ENCODE results near the gene ACAP3. TPM values are rescaled to one million over a fixed set of nuclear protein-coding genes. Genes with fewer than 3 reads are reported as not detected.
A peak's percentile ranks its signal among the peaks of the same experiment; 100 is the strongest.

Gene ACAP3
- total RNA-seq, 6 experiments from 2014 or later, result 39.4 to 50.8 (median 42.6) TPM

- H3K4me1 Mint-ChIP-seq (ENCODE audit: low read depth), result peaks cover 15% of the 10 kb centered on the region
- peaks cover 4% of the 10 kb centered on the region; the same call in 1 of the 2 replicates for H3K27me3 Mint-ChIP-seq (ENCODE audit: insufficient read depth)
- DNase-seq, result no peak
- H3K36me3 Mint-ChIP-seq (ENCODE audit: low read depth), result no peaks in the 10 kb centered on the region
- TF ChIP-seq CTCF (IDR thresholded peaks at IDR 0.05), result 0 out of 2 replicates have a peak, but pooled peaks have one; percentile 11
- H3K27ac Mint-ChIP-seq, result no peak overlapping the region
- H3K9me3 Mint-ChIP-seq, result no peaks in the 10 kb centered on the region
- no peak overlapping the region for H3K4me3 Mint-ChIP-seq
Measured at GRCh38 chr1:1284221-1285101, 23.3 kb downstream of the ACAP3 start.

DNA sequence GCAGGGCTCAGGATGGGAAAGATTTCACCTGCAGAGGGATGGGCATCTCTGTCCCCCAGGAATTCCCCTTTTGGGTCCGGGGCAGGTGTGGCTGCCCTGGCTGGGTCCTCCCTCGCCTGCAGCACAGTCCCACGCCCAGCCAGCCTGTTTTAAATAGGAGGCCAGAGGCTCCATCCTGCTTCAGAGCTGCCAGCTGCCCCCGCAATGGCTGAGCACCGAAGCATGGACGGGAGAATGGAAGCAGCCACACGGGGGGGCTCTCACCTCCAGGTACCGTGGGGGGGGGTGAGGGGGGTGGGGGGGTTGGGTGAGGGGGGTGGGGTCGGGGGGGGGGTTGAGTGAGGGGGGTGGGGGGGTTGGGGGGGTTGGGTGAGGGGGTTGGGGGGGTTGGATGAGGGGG, 23.9 kb downstream of the ACAP3 start:
- no peak for TF ChIP-seq CTCF (IDR thresholded peaks at IDR 0.05)
- H3K36me3 Mint-ChIP-seq (ENCODE audit: low read depth), result no peaks in the 10 kb centered on the region
- no peak for DNase-seq

DNA sequence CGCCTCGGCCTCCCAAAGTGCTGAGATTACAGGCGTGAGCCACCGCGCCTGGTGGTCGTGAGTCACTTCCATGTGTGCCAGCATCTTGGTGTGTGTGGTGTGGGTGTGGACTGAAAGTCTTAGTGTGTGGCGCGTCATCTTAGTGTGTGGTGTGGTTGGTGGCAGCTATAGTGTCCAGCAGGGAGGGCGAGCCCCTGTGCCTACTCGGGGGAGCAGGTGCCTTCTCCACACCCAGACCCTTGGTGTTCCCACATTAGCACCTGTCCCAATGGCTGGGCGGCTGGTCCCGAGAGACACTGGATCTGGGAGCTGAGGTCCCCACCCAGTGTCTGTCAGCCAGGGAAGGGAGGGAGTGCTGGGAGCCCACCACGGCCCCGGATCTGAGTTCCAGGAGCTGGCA, 24.7 kb downstream of the ACAP3 start:
- Mint-ChIP-seq H3K4me3 (no peak overlapping the region), H3K4me1 (ENCODE audit: low read depth) (peaks cover 15% of the 10 kb centered on the region), H3K36me3 (ENCODE audit: low read depth) (no peaks in the 10 kb centered on the region), H3K27me3 (ENCODE audit: insufficient read depth) (peaks cover 7% of the 10 kb centered on the region), H3K9me3 (no peaks in the 10 kb centered on the region), H3K27ac (no peak overlapping the region)
- no peak for DNase-seq
- TF ChIP-seq CTCF (IDR thresholded peaks at IDR 0.05), result no peak

More for the DNA sequence above, 23.9 kb downstream of the ACAP3 start:
- Mint-ChIP-seq H3K4me3 (no peak overlapping the region), H3K27ac (no peak overlapping the region), H3K9me3 (no peaks in the 10 kb centered on the region), H3K4me1 (ENCODE audit: low read depth) (peaks cover 15% of the 10 kb centered on the region), H3K27me3 (ENCODE audit: insufficient read depth) (peaks cover 7% of the 10 kb centered on the region)

GRCh38 chr1:1281533-1282321, 26.0 kb downstream of the ACAP3 start:
- Mint-ChIP-seq H3K27ac (peak overlapping the region; percentile 78), H3K4me3 (no peak overlapping the region), H3K36me3 (ENCODE audit: low read depth) (no peaks in the 10 kb centered on the region), H3K4me1 (ENCODE audit: low read depth) (peaks cover 15% of the 10 kb centered on the region), H3K27me3 (ENCODE audit: insufficient read depth) (peaks cover 7% of the 10 kb centered on the region), H3K9me3 (no peaks in the 10 kb centered on the region)
- TF ChIP-seq CTCF (IDR thresholded peaks at IDR 0.05), result no peak
- peak; percentile 82 for DNase-seq

GRCh38 chr1:1280782-1281481, 26.8 kb downstream of the ACAP3 start:
- Mint-ChIP-seq H3K9me3 (no peaks in the 10 kb centered on the region), H3K36me3 (ENCODE audit: low read depth) (no peaks in the 10 kb centered on the region), H3K4me3 (no peak overlapping the region), H3K27ac (no peak overlapping the region), H3K4me1 (ENCODE audit: low read depth) (peaks cover 15% of the 10 kb centered on the region), H3K27me3 (ENCODE audit: insufficient read depth) (peaks cover 7% of the 10 kb centered on the region)
- no peak for TF ChIP-seq CTCF (IDR thresholded peaks at IDR 0.05)
- DNase-seq, result no peak
